HepG2 (cell line): Measurements from ENCODE around the gene U2AF1L4. TPM values are rescaled to one million over a fixed set of nuclear protein-coding genes. Genes with fewer than 3 reads are reported as not detected.

Experiments used
- ATAC-seq: fragments of 200-7000 bp; cut with Tn5 transposase; 3 replicates; pipeline ENCODE4 v1.9.1; 2020; ENCODE audit warnings: mild to moderate bottlenecking, moderate library complexity
- BruUV-seq: library from RNA; stranded (reverse); fragments of 400-500 nt; replicated peaks from 2 replicates; lab custom pipeline; 2021; lab: Mats Ljungman, UMichigan
- CTCF ChIA-PET: fragments of 300-600 bp; formaldehyde crosslinking; extraction: SDS; loops from one replicate; lab custom pipeline; 2021; ENCODE audit warnings: low total read pairs, inconsistent platforms, low intra/inter-chr PET ratio; lab: Yijun Ruan, JAX
- POLR2A ChIA-PET: fragments of 350-600 bp; sonication (Branson Sonifier 250); formaldehyde crosslinking; loops from one replicate; lab custom pipeline; 2020; ENCODE audit warnings: antibody characterized with exemption, inconsistent platforms; lab: Yijun Ruan, JAX
- DNase-seq: peaks from one replicate; pipeline ENCODE4 v3.0.0-alpha.2; 2015; ENCODE audit warnings: low spot score
- FAIRE-seq: peaks from 3 replicates; lab custom pipeline; 2011; peaks lifted over from hg19 to GRCh38; lab: Jason Lieb, UNC
- H2AFZ ChIP-seq: one replicate; pipeline ENCODE4 v1.6.1; 2011; ENCODE audit warnings: low read length, inconsistent platforms
- H3K27ac ChIP-seq: fragments of 300-600 bp; 3 replicates; pipeline ENCODE4 v1.8.0; 2011; ENCODE audit warnings: mixed run types, mild to moderate bottlenecking, mixed read lengths, low read length, inconsistent platforms; ENCODE audit not compliant: insufficient read depth; ENCODE audit errors: extremely low read length
- H3K27me3 ChIP-seq, 2 experiments: fragments of 200-600 bp in 1 of 2; 2 replicates in 1 of 2; 3 replicates in 1 of 2; pipeline versions ENCODE4 v1.6.0 to v1.8.0; 2011; ENCODE audit warnings: low read length in 2 of 2, mild to moderate bottlenecking in 2 of 2, moderate library complexity in 2 of 2, inconsistent platforms in 1 of 2; ENCODE audit not compliant: insufficient read depth in 2 of 2, control insufficient read depth in 1 of 2
- H3K36me3 ChIP-seq, 2 experiments: fragments of 200-600 bp in 1 of 2; replicated peaks in 1 of 2; 2 replicates in 1 of 2; 3 replicates in 1 of 2; pipeline versions ENCODE4 v1.5.1 to v1.8.0; 2011; ENCODE audit warnings: low read length in 2 of 2, inconsistent platforms in 1 of 2; ENCODE audit not compliant: insufficient read depth in 2 of 2, control insufficient read depth in 1 of 2
- H3K4me1 ChIP-seq: 2 replicates; pipeline ENCODE4 v1.5.1; 2012; ENCODE audit warnings: low read length, inconsistent platforms; ENCODE audit not compliant: insufficient read depth
- H3K4me2 ChIP-seq: 2 replicates; pipeline ENCODE4 v1.6.0; 2011; ENCODE audit warnings: low read depth, low read length, inconsistent platforms
- H3K4me3 ChIP-seq, 3 experiments: fragments of 200-600 bp in 1 of 3; sonication (generic), shearing (Covaris generic) in 1 of 3; replicated peaks in 1 of 3; 2 replicates each; pipeline ENCODE4 v1.5.1; 2011 to 2016; ENCODE audit warnings: low read length in 3 of 3, inconsistent platforms in 2 of 3, low read depth in 2 of 3, mild to moderate bottlenecking in 2 of 3, control low read depth in 1 of 3, mixed read lengths in 1 of 3; ENCODE audit not compliant: insufficient read depth in 1 of 3
- H3K79me2 ChIP-seq: one replicate; pipeline ENCODE4 v1.6.1; 2011; ENCODE audit warnings: low read length, inconsistent platforms; ENCODE audit not compliant: insufficient read depth
- H3K9ac ChIP-seq: 2 replicates; pipeline ENCODE4 v1.6.0; 2011; ENCODE audit warnings: mild to moderate bottlenecking, low read depth, low read length, inconsistent platforms; ENCODE audit not compliant: insufficient read depth
- H3K9me3 ChIP-seq: 2 replicates; pipeline ENCODE4 v1.5.1; 2012; ENCODE audit warnings: mild to moderate bottlenecking, low read length
- H4K20me1 ChIP-seq: 2 replicates; pipeline ENCODE4 v1.6.0; 2011; ENCODE audit warnings: inconsistent platforms, mild to moderate bottlenecking, low read length, moderate library complexity; ENCODE audit not compliant: insufficient read depth
- CENPT ChIP-seq: sonication (generic); formaldehyde crosslinking; IDR thresholded peaks from 2 replicates; pipeline ENCODE4 v1.8.0; 2022; ENCODE audit warnings: low read depth, mild to moderate bottlenecking, moderate library complexity, missing genetic modification reagents
- FLYWCH1 ChIP-seq: sonication (generic); formaldehyde crosslinking; IDR thresholded peaks from 2 replicates; pipeline ENCODE4 v1.8.1; 2023; ENCODE audit warnings: mild to moderate bottlenecking, missing genetic modification reagents
- FOXA1 ChIP-seq, 2 experiments: fragments of 450-650 bp in 1 of 2; sonication (generic) in 1 of 2; formaldehyde crosslinking in 1 of 2; IDR thresholded peaks; 2 replicates each; pipeline versions ENCODE4 v1.4.0 to v1.6.1; 2016 to 2020; ENCODE audit warnings: missing genetic modification reagents in 1 of 2
- HCFC1 ChIP-seq: fragments of 150-350 bp; IDR thresholded peaks from 2 replicates; pipeline ENCODE4 v1.6.1; 2014; ENCODE audit warnings: low read depth, low read length
- KAT7 ChIP-seq: IDR thresholded peaks from 2 replicates; pipeline ENCODE4 v1.6.1; 2018; ENCODE audit warnings: borderline replicate concordance, missing compliant biosample characterization
- KLF15 ChIP-seq: sonication (generic); formaldehyde crosslinking; IDR thresholded peaks from 2 replicates; pipeline ENCODE4 v1.8.1; 2023; ENCODE audit warnings: borderline replicate concordance, mild to moderate bottlenecking, inconsistent platforms, missing genetic modification reagents, mixed read lengths
- TBX3 ChIP-seq: fragments of 450-650 bp; IDR thresholded peaks from 2 replicates; pipeline ENCODE4 v1.6.1; 2017; ENCODE audit warnings: antibody characterized with exemption, mild to moderate bottlenecking, inconsistent platforms, borderline replicate concordance
- ZNF234 ChIP-seq: sonication (generic); formaldehyde crosslinking; conservative IDR thresholded peaks from 2 replicates; pipeline ENCODE4 v1.5.1; 2020; ENCODE audit warnings: mild to moderate bottlenecking, missing genetic modification reagents
- ZNF3 ChIP-seq: IDR thresholded peaks from 2 replicates; pipeline ENCODE4 v1.7.0; 2017; ENCODE audit warnings: inconsistent platforms
- ZNF605 ChIP-seq: sonication (generic); formaldehyde crosslinking; IDR thresholded peaks from 2 replicates; pipeline ENCODE4 v1.8.0; 2022; ENCODE audit warnings: mild to moderate bottlenecking, missing genetic modification reagents
- WGBS: methylation state at CpG from one replicate; pipeline ENCODE4 v1.1.6; 2017; ENCODE audit warnings: low lambda C conversion rate; 5-methylcytosine and 5-hydroxymethylcytosine counted together
- in situ Hi-C: cut with HindIII; loops from 2 replicates; pipeline ENCODE4 v1.10.0; 2017; ENCODE audit warnings: low pct_unique_long_range_greater_than_20kb; ENCODE audit not compliant: extremely low pct_ligation_motif_present
- intact Hi-C: fragments of 100-400 bp; cut with micrococcal nuclease; formaldehyde crosslinking; loops from one replicate; pipeline ENCODE4 v1.10.0; 2022; ENCODE audit not compliant: unreplicated experiment
- polyA plus RNA-seq, 8 experiments: library from polyadenylated mRNA; depleted of rRNA in 3 of 8; stranded (reverse) in 7 of 8; unstranded in 1 of 8; fragments of >200 nt; fragmentation: Illumina TruSeq in 4 of 8; extraction: Trizol in 4 of 8; gene quantifications; 2 replicates each; pipeline versions ENCODE4 v1.2.1 to v1.2.3, GENCODE V29; 2011 to 2016; ENCODE audit warnings: low read depth in 4 of 8, missing spikeins in 1 of 8, mixed read lengths in 1 of 8; ENCODE audit not compliant: insufficient read depth in 1 of 8
- total RNA-seq, 5 experiments: library from RNA; depleted of rRNA; stranded (reverse); fragments of >200 nt; fragmentation: Illumina TruSeq; extraction: Trizol; gene quantifications; 2 replicates each; pipeline ENCODE4 v1.2.3, GENCODE V29; 2016; ENCODE audit warnings: low read depth in 1 of 5

The U2AF1L4 gene
- total and polyA plus RNA-seq, 2 of the 13 experiments (the other 11 are each of a cell fraction or from before 2014, with no cell fraction given) = 7.9 to 15.4 TPM

GRCh38 chr19:35729021-35729420 is 16.2 kb downstream of the U2AF1L4 start:
- Histone ChIP-seq H3K4me1 (no peaks in the 10 kb centered on the region), H3K9me3 (no peaks in the 10 kb centered on the region), H3K27me3 (no peaks in the 10 kb centered on the region), H4K20me1 (no peaks in the 10 kb centered on the region), H3K79me2 (no peaks in the 10 kb centered on the region), H3K27ac (no peak overlapping the region), H3K4me2 (no peak overlapping the region), H2AFZ (no peak overlapping the region), H3K9ac (no peak overlapping the region), H3K4me3 (no peak overlapping the region), H3K36me3 (peaks cover 59 to 94% of the 10 kb centered on the region in 2 experiments; a peak in 4 of 5 replicates)
- no peak for DNase-seq
- WGBS = 95% methylated on average over 18 of the region's 18 CpGs
- CTCF ChIA-PET = no interaction called here
- no peak for FAIRE-seq
- POLR2A ChIA-PET = interaction anchor here (1.4 to 3.6 kb wide), 2 partner anchors 11 kb away, joined by 7 to 11 read pairs; no protein-coding TSS in a partner anchor
- no TSS peak for BruUV-seq
- TF ChIP-seq TBX3 = no peak
- no peak for TF ChIP-seq CENPT (CRISPR knock-in tag)
- TF ChIP-seq HCFC1 = no peak
- no peak for TF ChIP-seq ZNF605 (CRISPR knock-in tag)
- TF ChIP-seq ZNF3 = no peak
- no peak for TF ChIP-seq KAT7 (CRISPR knock-in tag)
- no peak for TF ChIP-seq FOXA1 (IDR thresholded peaks at IDR 0.05)
- TF ChIP-seq FOXA1 (CRISPR knock-in tag; IDR thresholded peaks at IDR 0.05) = no peak
- TF ChIP-seq ZNF234 (CRISPR knock-in tag) = no peak
- TF ChIP-seq FLYWCH1 (CRISPR knock-in tag) = no peak
- TF ChIP-seq KLF15 (CRISPR knock-in tag) = no peak
- no peak for ATAC-seq
- intact Hi-C loops (no loop called here), in situ Hi-C loops (no loop called here)
